NCI-H345 treated with DMSO at 0.1 percent for 48 hours (cell line): Measurements from ENCODE around the gene P2RX2.

Experiments used
- DNase-seq: peaks from one replicate; lab custom pipeline; 2025; ENCODE audit not compliant: unreplicated experiment; lab: John Stamatoyannopoulos, UW

P2RX2 gene

GRCh38 chr12:132619386-132620112, 973 bp downstream of the P2RX2 start:
- DNase-seq, result no peak

DNA sequence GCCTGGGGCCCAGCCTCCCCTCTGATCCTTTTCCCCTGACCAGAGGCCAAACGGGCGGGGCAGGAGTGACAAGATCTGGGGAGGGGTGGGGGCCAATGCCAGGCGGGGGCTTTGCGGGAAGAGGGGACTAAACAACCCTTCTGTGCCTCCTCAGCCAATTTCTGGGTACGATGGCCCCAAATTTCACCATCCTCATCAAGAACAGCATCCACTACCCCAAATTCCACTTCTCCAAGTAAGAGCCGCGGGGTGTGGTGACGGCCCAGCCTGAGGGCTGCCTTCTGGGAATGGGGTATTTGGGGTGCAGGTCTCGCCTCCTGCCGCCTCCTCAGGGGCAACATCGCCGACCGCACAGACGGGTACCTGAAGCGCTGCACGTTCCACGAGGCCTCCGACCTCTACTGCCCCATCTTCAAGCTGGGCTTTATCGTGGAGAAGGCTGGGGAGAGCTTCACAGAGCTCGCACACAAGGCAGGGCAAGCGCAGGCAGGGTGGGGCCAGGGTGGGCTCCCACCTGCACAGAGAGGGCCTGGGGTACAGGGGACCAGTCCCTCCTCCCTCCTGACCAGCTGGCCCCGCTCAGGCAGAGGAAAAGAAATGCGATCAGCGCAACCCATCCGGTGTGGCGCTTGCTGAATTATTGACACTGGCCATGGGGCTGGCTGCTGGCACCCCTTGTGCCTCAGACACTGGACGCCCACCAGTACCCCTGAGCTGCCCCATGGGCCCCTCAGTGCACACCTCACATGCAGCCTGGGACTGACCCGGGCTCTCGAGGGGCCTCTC, 1.7 kb downstream of the P2RX2 start:
- no peak for DNase-seq

GRCh38 chr12:132620899-132621656, 2.5 kb downstream of the P2RX2 start:
- no peak for DNase-seq

- no peak for DNase-seq
Measured at GRCh38 chr12:132621657-132622435, 3.3 kb downstream of the P2RX2 start.

- DNase-seq, result no peak
Measured at GRCh38 chr12:132622437-132623071, 4.0 kb downstream of the P2RX2 start.

DNA sequence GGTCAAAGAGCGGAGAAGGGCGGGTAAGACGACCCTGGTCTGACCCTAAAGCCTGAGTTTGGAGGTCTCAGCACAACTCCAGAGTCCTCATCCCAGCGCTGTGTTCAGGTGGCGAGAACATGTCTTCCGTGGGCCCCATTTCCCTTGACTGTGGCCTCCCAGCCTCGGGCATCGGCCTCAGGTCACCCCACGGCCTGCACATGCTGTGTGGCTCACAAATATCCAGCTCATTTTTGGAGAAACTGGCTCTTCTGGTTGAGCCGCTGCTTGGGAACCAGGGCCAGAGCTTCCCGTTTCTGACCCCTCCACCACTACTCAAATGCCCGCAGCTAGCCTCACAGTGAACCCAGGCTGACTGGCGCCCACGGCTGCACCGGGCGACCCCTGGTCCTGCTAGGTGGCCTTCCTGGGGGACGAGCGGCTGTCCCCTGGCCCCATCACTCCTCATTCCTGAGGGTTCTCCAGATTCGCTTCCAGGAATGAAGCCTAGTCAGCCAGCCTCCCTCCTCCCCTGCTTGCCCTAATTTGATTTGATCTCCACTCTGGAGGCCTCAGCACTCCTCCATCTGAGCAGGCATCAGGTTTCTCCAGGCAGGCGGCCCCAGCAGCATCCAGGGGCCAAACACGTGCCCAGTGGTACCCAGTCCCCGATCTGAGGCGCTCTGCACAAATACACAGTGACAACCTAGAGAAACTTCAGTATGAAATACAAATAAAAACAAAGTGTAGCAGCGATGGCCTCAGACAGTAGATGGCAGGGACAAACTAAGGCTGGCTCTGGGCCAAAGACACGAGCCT, 4.7 kb downstream of the P2RX2 start:
- no peak for DNase-seq

- no peak for DNase-seq
Measured at GRCh38 chr12:132624186-132624855, 5.7 kb downstream of the P2RX2 start.

DNA sequence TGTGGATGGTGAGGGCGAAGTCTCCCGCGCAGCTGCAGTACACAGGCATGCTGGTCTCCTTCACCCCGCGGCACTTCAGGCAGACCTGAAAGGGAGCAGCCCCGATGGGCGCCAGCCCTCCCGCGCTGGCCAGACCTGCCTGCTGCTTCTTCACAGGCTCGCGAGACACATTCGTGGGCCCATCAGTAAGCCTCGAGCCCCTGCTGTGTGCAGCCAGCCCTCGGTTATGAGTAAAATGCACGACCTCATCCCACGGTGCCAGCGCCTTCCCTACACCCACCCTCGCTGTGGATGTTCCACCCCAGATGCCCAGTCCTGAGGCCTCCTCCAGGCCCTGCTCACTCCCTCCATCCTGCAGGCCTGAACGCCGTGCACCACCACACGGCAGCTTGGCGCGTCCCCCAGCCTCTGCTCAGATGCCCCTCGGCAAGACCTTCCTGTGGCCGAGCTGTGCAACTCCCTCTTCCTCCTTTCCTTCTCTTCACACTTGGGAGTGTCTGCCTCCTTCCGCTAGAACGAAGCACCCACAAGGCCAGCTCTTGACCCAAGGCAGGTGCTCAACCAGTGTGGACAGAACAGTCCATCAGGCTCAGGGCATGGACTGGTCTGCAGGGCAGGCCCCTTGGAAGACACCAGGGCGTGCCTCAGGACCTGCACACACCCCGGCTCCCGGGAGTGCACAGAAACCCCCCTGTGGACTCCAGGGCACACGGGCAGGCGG, 6.5 kb downstream of the P2RX2 start:
- DNase-seq, result no peak

DNA sequence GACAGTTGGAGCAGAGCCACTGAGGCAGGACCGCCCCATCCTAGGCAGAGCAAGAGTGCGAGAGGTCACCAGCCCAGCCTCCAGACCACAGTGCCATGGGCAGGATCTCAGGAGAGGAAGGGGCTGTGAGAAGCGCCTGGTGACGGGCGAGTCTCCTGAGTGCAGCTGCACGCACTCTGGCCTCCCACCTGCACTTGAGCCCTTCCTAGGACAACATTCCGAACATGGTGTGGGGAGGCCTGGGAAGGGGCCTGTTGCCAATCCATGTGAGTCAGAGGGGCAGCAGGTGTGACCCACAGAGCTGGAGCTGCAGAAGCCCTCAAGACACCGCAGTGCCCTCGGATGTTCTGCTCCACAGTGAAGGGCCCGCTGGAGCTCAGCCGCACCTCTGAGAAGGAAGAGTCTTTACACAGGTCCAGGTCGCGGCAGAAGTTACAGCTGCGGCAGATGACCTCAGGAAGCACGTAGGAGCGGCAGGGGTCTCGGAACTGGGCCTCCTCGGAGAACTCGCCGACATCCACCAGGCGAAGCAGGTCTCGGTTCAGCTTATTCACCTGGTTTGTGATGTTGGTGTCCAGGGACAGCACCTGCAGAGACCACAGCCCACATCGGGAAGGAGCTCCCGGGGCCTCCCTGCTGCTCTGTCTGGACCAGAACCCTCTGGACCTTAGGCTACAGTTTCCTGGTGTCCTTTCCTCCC, 7.3 kb downstream of the P2RX2 start:
- no peak for DNase-seq

DNA sequence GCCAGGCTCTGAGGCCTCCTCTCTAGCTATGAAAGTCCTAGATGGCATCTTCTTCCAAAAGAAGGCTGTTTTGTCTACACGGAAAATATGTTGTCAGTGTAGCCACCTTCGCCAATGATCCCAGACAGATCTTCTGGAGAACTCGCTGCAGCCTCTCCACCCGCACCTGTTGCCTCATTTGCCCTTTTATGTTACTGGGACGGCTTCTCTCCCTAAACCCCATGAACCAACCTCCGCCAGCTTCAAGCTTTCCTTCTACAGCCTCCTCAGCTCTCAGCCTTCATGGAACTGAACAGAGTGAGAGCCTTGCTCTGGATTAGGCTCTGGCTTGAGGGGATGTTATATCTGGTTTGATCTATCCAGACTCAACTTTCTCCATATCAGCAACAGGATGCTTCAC, 10.8 kb downstream of the P2RX2 start:
- DNase-seq, result no peak

DNA sequence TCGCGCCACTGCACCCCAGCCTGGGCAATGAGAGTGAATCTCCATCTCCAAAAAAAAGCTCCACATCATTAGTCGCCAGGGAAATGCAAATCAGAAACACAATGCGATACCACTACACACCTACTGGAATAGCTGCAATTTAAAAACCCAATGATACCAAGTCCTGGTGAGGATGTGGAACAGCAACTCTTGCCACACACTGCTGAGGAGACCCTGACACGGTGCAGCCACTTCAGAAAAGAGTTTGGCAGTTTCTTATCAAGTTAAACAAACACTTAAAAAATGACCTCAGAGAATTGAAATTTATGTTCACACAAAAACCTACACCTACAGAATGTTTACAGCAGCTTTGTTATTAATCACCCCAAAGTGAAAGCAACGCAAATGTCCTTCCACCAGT, 12.1 kb downstream of the P2RX2 start:
- no peak for DNase-seq

DNA sequence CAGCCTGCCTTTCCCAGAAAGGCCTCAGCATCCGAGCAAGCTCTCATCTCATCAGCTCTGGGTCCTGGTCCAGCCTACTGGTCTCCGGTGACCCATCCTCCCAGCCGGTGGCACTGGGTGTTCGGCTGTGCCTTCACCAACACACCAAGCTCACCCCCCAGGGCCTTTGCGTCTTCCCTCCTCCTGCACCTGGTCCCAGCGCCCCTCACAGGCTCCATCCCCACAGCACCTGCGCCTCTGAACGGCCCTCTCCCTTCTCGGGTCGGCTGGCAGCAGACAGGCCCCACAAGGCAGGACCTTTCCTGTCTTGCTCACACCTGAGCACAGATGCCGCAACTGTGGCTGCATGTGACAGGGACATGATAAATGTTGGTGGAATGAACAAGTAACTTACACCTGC, 13.1 kb downstream of the P2RX2 start:
- no peak for DNase-seq

DNA sequence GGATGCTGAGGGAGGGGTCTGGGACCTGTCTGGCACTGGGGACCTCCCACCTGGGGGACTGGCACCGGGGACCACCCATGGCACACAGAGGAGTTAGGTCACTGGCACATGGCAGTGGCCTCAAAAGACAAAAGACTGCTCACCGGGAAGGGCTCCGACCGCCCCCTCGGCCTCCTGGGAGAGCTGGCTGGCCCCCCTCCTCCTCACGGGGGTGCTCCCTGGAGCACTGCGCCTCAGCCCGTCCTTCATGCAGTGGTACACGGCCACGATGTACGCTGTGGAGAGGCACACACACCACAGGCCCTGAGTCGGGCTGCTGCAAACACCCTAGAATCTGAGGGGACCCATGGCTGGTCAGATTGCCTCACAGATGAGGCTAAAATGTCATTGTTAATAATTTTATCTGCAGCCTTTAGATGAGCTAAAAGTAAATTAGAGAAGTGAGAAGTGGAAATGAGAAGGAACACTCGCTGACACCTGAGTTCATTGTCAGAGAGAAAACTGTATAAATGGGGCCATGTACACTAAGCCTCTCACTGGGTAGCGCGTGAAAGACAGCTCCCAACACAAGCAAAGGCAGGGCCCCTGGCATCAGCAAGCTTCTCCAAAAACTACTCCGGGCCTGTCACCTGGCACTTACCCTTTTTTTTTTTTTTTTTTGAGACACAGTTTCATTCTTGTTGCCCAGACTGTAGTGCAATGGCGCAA, 14.1 kb downstream of the P2RX2 start:
- no peak for DNase-seq

DNA sequence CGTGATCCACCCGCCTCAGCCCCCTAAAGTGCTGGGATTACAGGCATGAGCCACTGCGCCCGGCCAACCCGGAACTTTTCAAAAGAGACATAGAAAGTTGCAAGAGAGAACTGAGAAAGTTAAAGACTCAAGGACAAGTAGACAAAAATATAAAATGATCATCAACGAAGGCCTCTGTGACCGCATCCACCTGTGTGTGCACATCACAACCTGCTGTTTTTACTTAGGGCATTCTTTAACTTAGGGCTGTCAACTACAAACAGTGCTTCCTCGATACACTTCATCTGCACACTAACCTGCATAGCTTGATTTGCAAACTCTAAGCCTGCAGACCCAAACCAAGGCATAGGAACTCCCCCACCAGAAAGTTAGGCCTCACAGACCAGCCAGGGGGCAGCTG, 14.8 kb downstream of the P2RX2 start:
- DNase-seq, result no peak

GRCh38 chr12:132633901-132634300, 15.3 kb downstream of the P2RX2 start:
- no peak for DNase-seq

DNA sequence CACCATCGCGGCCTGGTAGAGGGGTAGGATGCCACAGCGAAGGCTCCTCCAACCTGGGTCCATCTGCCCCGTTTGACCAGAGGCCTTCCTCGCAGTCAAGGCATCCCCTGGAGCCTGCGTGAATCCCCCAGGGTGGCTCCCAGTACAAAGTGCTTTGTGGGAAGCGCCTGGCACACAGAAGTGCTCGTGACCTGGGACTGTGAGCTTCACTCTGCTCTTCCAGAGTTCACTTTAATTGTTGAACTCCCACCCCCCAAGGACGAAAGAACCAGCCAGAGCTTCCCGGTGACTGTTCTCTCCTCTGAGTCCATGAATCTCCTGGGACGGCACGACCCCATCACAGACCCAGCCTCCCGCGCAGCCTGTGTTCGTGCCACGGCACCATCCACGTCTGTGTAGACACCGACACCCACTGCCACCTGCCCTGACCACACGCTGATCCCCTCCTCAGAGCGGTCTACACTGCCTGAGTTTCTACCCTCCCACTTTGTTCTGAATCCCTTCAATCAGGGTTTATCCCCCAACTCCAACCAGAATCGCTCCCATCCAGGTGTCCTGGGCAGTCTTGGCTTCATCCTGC, 15.9 kb downstream of the P2RX2 start:
- no peak for DNase-seq
